H9 (cell line): ENCODE data around the gene COMMD4. TPM values are rescaled to one million over a fixed set of nuclear protein-coding genes. Genes with fewer than 3 reads are reported as not detected.

Source experiments
- DNase-seq: peaks from one replicate; pipeline ENCODE4 v3.0.0-alpha.2; 2017
- H2AFZ ChIP-seq: one replicate; pipeline ENCODE4 v1.6.1; 2013; ENCODE audit warnings: mild to moderate bottlenecking, low read length, control low read depth, moderate library complexity
- H2AK5ac ChIP-seq: 2 replicates; pipeline ENCODE4 v1.6.1; 2013; ENCODE audit warnings: low read length, control low read depth, mixed read lengths; ENCODE audit not compliant: insufficient read length
- H2BK120ac ChIP-seq: one replicate; pipeline ENCODE4 v1.6.1; 2013; ENCODE audit warnings: low read depth, mild to moderate bottlenecking, low read length, control low read depth, inconsistent platforms; ENCODE audit not compliant: poor library complexity, severe bottlenecking
- H2BK12ac ChIP-seq: 2 replicates; pipeline ENCODE4 v1.6.1; 2013; ENCODE audit warnings: low read length, control low read depth, mixed read lengths, low read depth; ENCODE audit not compliant: insufficient read length
- H2BK15ac ChIP-seq: 2 replicates; pipeline ENCODE4 v1.6.1; 2013; ENCODE audit warnings: low read depth, low read length, control low read depth
- H2BK20ac ChIP-seq: one replicate; pipeline ENCODE4 v1.6.1; 2013; ENCODE audit warnings: low read depth, mild to moderate bottlenecking, low read length, control low read depth, inconsistent platforms; ENCODE audit not compliant: poor library complexity, severe bottlenecking
- H2BK5ac ChIP-seq: 2 replicates; pipeline ENCODE4 v1.6.1; 2013; ENCODE audit warnings: low read length, control low read depth, mixed read lengths; ENCODE audit not compliant: insufficient read length
- H3K14ac ChIP-seq: 2 replicates; pipeline ENCODE4 v1.6.1; 2013; ENCODE audit warnings: low read length, control low read depth; ENCODE audit not compliant: insufficient read depth
- H3K18ac ChIP-seq: 2 replicates; pipeline ENCODE4 v1.6.1; 2013; ENCODE audit warnings: low read depth, mild to moderate bottlenecking, mixed read lengths, low read length, control low read depth; ENCODE audit not compliant: insufficient read length
- H3K23ac ChIP-seq: 2 replicates; pipeline ENCODE4 v1.6.1; 2013; ENCODE audit warnings: low read length, control low read depth, mixed read lengths, low read depth; ENCODE audit not compliant: insufficient read length
- H3K23me2 ChIP-seq: 2 replicates; pipeline ENCODE4 v1.6.1; 2013; ENCODE audit warnings: low read depth, mild to moderate bottlenecking, mixed read lengths, low read length, control low read depth; ENCODE audit not compliant: insufficient read length, poor library complexity, severe bottlenecking
- H3K27ac ChIP-seq: 2 replicates; pipeline ENCODE4 v1.5.1; 2013; ENCODE audit warnings: low read length, control low read depth, mixed read lengths, low read depth; ENCODE audit not compliant: insufficient read length
- H3K27me3 ChIP-seq: 2 replicates; pipeline ENCODE4 v1.6.1; 2013; ENCODE audit warnings: low read length, control low read depth, inconsistent platforms; ENCODE audit not compliant: insufficient read depth
- H3K4ac ChIP-seq: 2 replicates; pipeline ENCODE4 v1.6.1; 2013; ENCODE audit warnings: low read depth, mild to moderate bottlenecking, control low read depth, inconsistent platforms, low read length, moderate library complexity
- H3K4me1 ChIP-seq: 2 replicates; pipeline ENCODE4 v1.6.1; 2013; ENCODE audit warnings: low read length, control low read depth, inconsistent platforms; ENCODE audit not compliant: insufficient read depth
- H3K4me2 ChIP-seq: 2 replicates; pipeline ENCODE4 v1.6.1; 2013; ENCODE audit warnings: low read length, control low read depth, mixed read lengths; ENCODE audit not compliant: insufficient read length, insufficient read depth
- H3K56ac ChIP-seq: 2 replicates; pipeline ENCODE4 v1.6.1; 2013; ENCODE audit warnings: low read depth, mild to moderate bottlenecking, mixed read lengths, low read length, control low read depth; ENCODE audit not compliant: insufficient read length
- H3K79me1 ChIP-seq: 2 replicates; pipeline ENCODE4 v1.6.1; 2013; ENCODE audit warnings: low read depth, mild to moderate bottlenecking, moderate library complexity, low read length, control low read depth, inconsistent platforms; ENCODE audit not compliant: insufficient read depth, poor library complexity, severe bottlenecking
- H3K79me2 ChIP-seq: 2 replicates; pipeline ENCODE4 v1.6.1; 2013; ENCODE audit warnings: low read length, control low read depth, inconsistent platforms; ENCODE audit not compliant: insufficient read depth
- H3K9ac ChIP-seq: 2 replicates; pipeline ENCODE4 v1.6.1; 2013; ENCODE audit warnings: low read length, control low read depth, mixed read lengths; ENCODE audit not compliant: insufficient read length; ENCODE audit errors: extremely low read depth
- H3K9me3 ChIP-seq: one replicate; pipeline ENCODE4 v1.6.1; 2013; ENCODE audit warnings: low read depth, low read length, inconsistent platforms; ENCODE audit not compliant: control insufficient read depth
- H3T11ph ChIP-seq: one replicate; pipeline ENCODE4 v1.6.1; 2013; ENCODE audit warnings: mild to moderate bottlenecking, low read length, control low read depth, inconsistent platforms
- H4K20me1 ChIP-seq: one replicate; pipeline ENCODE4 v1.6.1; 2013; ENCODE audit not compliant: control insufficient read depth, insufficient read length, insufficient read depth
- H4K5ac ChIP-seq: 2 replicates; pipeline ENCODE4 v1.6.1; 2013; ENCODE audit warnings: low read depth, mild to moderate bottlenecking, mixed read lengths, low read length, control low read depth; ENCODE audit not compliant: insufficient read length
- H4K8ac ChIP-seq: replicated peaks from 2 replicates; pipeline ENCODE4 v1.6.1; 2013; ENCODE audit warnings: low read length, control low read depth, mixed read lengths, low read depth; ENCODE audit not compliant: insufficient read length
- H4K91ac ChIP-seq: 2 replicates; pipeline ENCODE4 v1.6.1; 2013; ENCODE audit warnings: low read depth, mild to moderate bottlenecking, moderate library complexity, mixed read lengths, low read length, control low read depth; ENCODE audit not compliant: insufficient read length
- H3K27ac Mint-ChIP-seq, 3 experiments: 2 replicates in 2 of 3; 3 replicates in 1 of 3; pipeline ENCODE4 v1.8.0; 2020 to 2021; ENCODE audit warnings: mixed read lengths in 3 of 3, mild to moderate bottlenecking in 1 of 3, moderate library complexity in 1 of 3
- H3K27me3 Mint-ChIP-seq: 2 replicates; pipeline ENCODE4 v1.8.0; 2021; ENCODE audit warnings: low read depth, mild to moderate bottlenecking, moderate library complexity, mixed read lengths
- H3K36me3 Mint-ChIP-seq, 3 experiments: 2 replicates in 2 of 3; 3 replicates in 1 of 3; pipeline ENCODE4 v1.8.0; 2020 to 2021; ENCODE audit warnings: low read depth in 3 of 3, mixed read lengths in 3 of 3; ENCODE audit not compliant: insufficient read depth in 1 of 3
- H3K4me1 Mint-ChIP-seq, 2 experiments: 2 replicates each; pipeline ENCODE4 v1.8.0; 2020; ENCODE audit warnings: mixed read lengths in 2 of 2
- H3K4me3 Mint-ChIP-seq, 2 experiments: 2 replicates in 1 of 2; 3 replicates in 1 of 2; pipeline ENCODE4 v1.8.0; 2020 to 2021; ENCODE audit warnings: mild to moderate bottlenecking in 2 of 2, mixed read lengths in 2 of 2, moderate library complexity in 1 of 2
- H3K9me3 Mint-ChIP-seq, 2 experiments: 2 replicates in 1 of 2; 3 replicates in 1 of 2; pipeline ENCODE4 v1.8.0; 2020; ENCODE audit warnings: mild to moderate bottlenecking in 2 of 2, mixed read lengths in 2 of 2, moderate library complexity in 1 of 2
- CTCF ChIP-seq: fragments of 200-600 bp; sonication (generic); conservative IDR thresholded peaks from 3 replicates; pipeline ENCODE4 v1.8.0; 2021; ENCODE audit warnings: antibody characterized with exemption, mild to moderate bottlenecking
- WGBS: extraction: QIAGEN DNeasy Blood & Tissue Kit; methylation state at CpG from one replicate; pipeline ENCODE4 v1.1.7; 2013; ENCODE audit warnings: missing lambda C conversion rate, low lambda C conversion rate, mixed read lengths; ENCODE audit not compliant: insufficient read length; ENCODE audit errors: extremely low coverage; 5-methylcytosine and 5-hydroxymethylcytosine counted together
- total RNA-seq: library from RNA; stranded (reverse); gene quantifications from 2 replicates; pipeline ENCODE4 v1.2.1, GENCODE V29; 2021

The COMMD4 gene
- total RNA-seq, 1 experiment from 2014 or later = 146 TPM

- Histone ChIP-seq H4K8ac (no peak overlapping the region), H3K79me1 (no peaks in the 10 kb centered on the region), H4K91ac (no peak overlapping the region), H3K14ac (no peak overlapping the region), H3K27ac (no peak overlapping the region), H3K4me2 (no peak overlapping the region), H3T11ph (no peak overlapping the region), H3K79me2 (no peaks in the 10 kb centered on the region), H3K4me1 (no peaks in the 10 kb centered on the region), H3K9me3 (no peaks in the 10 kb centered on the region), H2AFZ (no peak overlapping the region), H4K5ac (no peak overlapping the region), H2BK15ac (no peak overlapping the region), H3K23me2 (peaks cover 13% of the 10 kb centered on the region), H4K20me1 (no peaks in the 10 kb centered on the region), H3K18ac (no peak overlapping the region), H2BK12ac (no peak overlapping the region), H2BK120ac (no peak overlapping the region), H2AK5ac (no peak overlapping the region), H2BK5ac (no peak overlapping the region), H3K9ac (no peak overlapping the region), H3K4ac (no peak overlapping the region), H3K27me3 (no peaks in the 10 kb centered on the region; the same call in 1 of the 2 replicates), H3K56ac (no peak overlapping the region), H2BK20ac (no peak overlapping the region), H3K23ac (no peak overlapping the region)
- Mint-ChIP-seq H3K4me1 (peaks cover 10 to 11% of the 10 kb centered on the region in 2 experiments), H3K36me3 (peaks cover 9 to 16% (median 10%) of the 10 kb centered on the region in 3 experiments; a peak in 6 of 7 replicates), H3K9me3 (no peaks in the 10 kb centered on the region), H3K27ac (no peak overlapping the region), H3K27me3 (peaks cover 22% of the 10 kb centered on the region), H3K4me3 (no peak overlapping the region)
- WGBS = no CpG with 5 or more reads among the region's 7 CpGs
- DNase-seq = no peak
- TF ChIP-seq CTCF = no peak
Measured at GRCh38 chr15:75350601-75351361, 14.9 kb downstream of the COMMD4 start.
